Measurements from ENCODE around the gene FOXA2. TPM values are rescaled to one million over a fixed set of nuclear protein-coding genes. Genes with fewer than 3 reads are reported as not detected.

The FOXA2 gene
- total and polyA plus RNA-seq, 2 of the 13 experiments (the other 11 are each of a cell fraction or from before 2014, with no cell fraction given): 8.8 to 12.2 TPM

DNA sequence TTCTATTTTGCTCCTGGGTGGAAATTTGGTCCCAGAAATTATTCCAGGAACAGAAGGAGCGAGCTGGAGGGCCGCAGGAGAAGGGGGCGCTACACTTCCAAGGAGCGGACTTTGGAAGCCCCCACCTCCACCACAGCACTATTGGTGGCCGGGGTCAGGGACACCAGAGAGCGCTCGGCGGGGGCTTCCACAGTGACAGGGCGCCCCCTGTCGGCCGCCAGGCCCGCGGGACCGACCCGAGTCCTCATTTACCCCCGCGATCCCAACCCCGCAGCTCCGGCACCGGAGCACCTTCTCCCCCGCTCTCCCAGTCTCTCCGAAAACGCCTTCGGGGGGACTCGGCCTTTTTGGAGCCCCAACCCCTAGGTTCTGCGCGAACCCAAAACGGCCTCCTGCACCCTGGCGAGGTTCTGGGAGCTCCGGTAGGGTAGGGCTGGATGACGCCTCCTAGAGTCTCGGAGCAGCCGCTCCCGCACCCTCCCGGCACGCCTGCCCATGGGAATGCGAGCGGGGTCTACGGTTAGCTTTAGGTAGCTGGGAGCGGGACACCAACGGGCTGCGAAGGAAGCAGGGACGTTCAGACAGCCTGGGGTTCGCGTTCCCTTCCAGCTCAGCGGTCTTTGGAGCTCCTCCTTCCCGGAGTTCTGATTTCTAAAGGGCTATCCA lies 2.4 kb upstream of the FOXA2 start (continued):
- no peak for TF ChIP-seq SIN3B (IDR thresholded peaks at IDR 0.05; ENCODE audit: low read length)
- TF ChIP-seq, protein P1, sequence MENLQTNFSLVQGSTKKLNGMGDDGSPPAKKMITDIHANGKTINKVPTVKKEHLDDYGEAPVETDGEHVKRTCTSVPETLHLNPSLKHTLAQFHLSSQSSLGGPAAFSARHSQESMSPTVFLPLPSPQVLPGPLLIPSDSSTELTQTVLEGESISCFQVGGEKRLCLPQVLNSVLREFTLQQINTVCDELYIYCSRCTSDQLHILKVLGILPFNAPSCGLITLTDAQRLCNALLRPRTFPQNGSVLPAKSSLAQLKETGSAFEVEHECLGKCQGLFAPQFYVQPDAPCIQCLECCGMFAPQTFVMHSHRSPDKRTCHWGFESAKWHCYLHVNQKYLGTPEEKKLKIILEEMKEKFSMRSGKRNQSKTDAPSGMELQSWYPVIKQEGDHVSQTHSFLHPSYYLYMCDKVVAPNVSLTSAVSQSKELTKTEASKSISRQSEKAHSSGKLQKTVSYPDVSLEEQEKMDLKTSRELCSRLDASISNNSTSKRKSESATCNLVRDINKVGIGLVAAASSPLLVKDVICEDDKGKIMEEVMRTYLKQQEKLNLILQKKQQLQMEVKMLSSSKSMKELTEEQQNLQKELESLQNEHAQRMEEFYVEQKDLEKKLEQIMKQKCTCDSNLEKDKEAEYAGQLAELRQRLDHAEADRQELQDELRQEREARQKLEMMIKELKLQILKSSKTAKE (CRISPR knock-in tag; IDR thresholded peaks at IDR 0.05; ENCODE audit: borderline replicate concordance): no peak
- TF ChIP-seq ZNF773 (CRISPR knock-in tag; IDR thresholded peaks at IDR 0.05; ENCODE audit: borderline replicate concordance): no peak; the same call in 1 of the 2 replicates
- peak; percentile 58 for TF ChIP-seq HIVEP1 (CRISPR knock-in tag; IDR thresholded peaks at IDR 0.05)
- TF ChIP-seq ATAD3A (CRISPR knock-in tag; IDR thresholded peaks at IDR 0.05): 0 out of 2 replicates have a peak, but pooled peaks have one; percentile 24
- no peak for TF ChIP-seq ARHGAP35 (CRISPR knock-in tag; IDR thresholded peaks at IDR 0.05; ENCODE audit: borderline replicate concordance)
- TF ChIP-seq ZNF292 (CRISPR knock-in tag; IDR thresholded peaks at IDR 0.05; ENCODE audit: borderline replicate concordance, low read depth): no peak
- TF ChIP-seq, protein P2, sequence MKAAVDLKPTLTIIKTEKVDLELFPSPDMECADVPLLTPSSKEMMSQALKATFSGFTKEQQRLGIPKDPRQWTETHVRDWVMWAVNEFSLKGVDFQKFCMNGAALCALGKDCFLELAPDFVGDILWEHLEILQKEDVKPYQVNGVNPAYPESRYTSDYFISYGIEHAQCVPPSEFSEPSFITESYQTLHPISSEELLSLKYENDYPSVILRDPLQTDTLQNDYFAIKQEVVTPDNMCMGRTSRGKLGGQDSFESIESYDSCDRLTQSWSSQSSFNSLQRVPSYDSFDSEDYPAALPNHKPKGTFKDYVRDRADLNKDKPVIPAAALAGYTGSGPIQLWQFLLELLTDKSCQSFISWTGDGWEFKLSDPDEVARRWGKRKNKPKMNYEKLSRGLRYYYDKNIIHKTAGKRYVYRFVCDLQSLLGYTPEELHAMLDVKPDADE (CRISPR knock-in tag; IDR thresholded peaks at IDR 0.05): no peak
- TF ChIP-seq ARID4A (CRISPR knock-in tag; IDR thresholded peaks at IDR 0.05; ENCODE audit: borderline replicate concordance): peak; percentile 48; the same call in 1 of the 2 replicates
- no peak for TF ChIP-seq FOXJ3 (CRISPR knock-in tag; IDR thresholded peaks at IDR 0.05; ENCODE audit: borderline replicate concordance)
- no peak for TF ChIP-seq ZNF496 (CRISPR knock-in tag; IDR thresholded peaks at IDR 0.05; ENCODE audit: insufficient replicate concordance)
- TF ChIP-seq TEF (CRISPR knock-in tag; IDR thresholded peaks at IDR 0.05): no peak
- 0 out of 2 replicates have a peak, but pooled peaks have one; percentile 6 for TF ChIP-seq ZNF235 (CRISPR knock-in tag; IDR thresholded peaks at IDR 0.05; ENCODE audit: borderline replicate concordance)
- TF ChIP-seq ZNF629 (CRISPR knock-in tag; conservative IDR thresholded peaks at IDR 0.05): no peak
- TF ChIP-seq NFRKB (IDR thresholded peaks at IDR 0.05): no peak
- peak; percentile 44; the same call in 1 of the 2 replicates for TF ChIP-seq MYPOP (CRISPR knock-in tag; IDR thresholded peaks at IDR 0.05)
- no peak for TF ChIP-seq FUBP1 (CRISPR knock-in tag; IDR thresholded peaks at IDR 0.05; ENCODE audit: borderline replicate concordance)
